Osteoblast (primary cell): Measurements from ENCODE around the gene DNAJC1. TPM values are rescaled to one million over a fixed set of nuclear protein-coding genes. Genes with fewer than 3 reads are reported as not detected.

ENCODE experiments used
- DNase-seq: peaks from one replicate; pipeline ENCODE4 v3.0.0; 2011; ENCODE audit warnings: low spot score, mixed read lengths; ENCODE audit not compliant: insufficient read length; ENCODE audit errors: missing footprints
- H2AFZ ChIP-seq: 2 replicates; pipeline ENCODE4 v1.6.0; 2011; ENCODE audit warnings: mild to moderate bottlenecking, low read length
- H3K27ac ChIP-seq: 2 replicates; pipeline ENCODE4 v1.5.1; 2011; ENCODE audit warnings: mild to moderate bottlenecking, low read depth, low read length, moderate library complexity
- H3K27me3 ChIP-seq: 2 replicates; pipeline ENCODE4 v1.6.0; 2012; ENCODE audit warnings: mild to moderate bottlenecking, control low read depth, inconsistent platforms, low read length, moderate library complexity; ENCODE audit not compliant: insufficient read depth
- H3K36me3 ChIP-seq: 2 replicates; pipeline ENCODE4 v1.5.1; 2011; ENCODE audit warnings: mild to moderate bottlenecking, low read length, control low read depth, moderate library complexity; ENCODE audit not compliant: insufficient read depth
- H3K4me1 ChIP-seq: 2 replicates; pipeline ENCODE4 v1.5.1; 2011; ENCODE audit warnings: mild to moderate bottlenecking, low read length, control low read depth, moderate library complexity; ENCODE audit not compliant: insufficient read depth
- H3K4me2 ChIP-seq: 2 replicates; pipeline ENCODE4 v1.6.0; 2011; ENCODE audit warnings: mild to moderate bottlenecking, low read length; ENCODE audit not compliant: insufficient read depth
- H3K4me3 ChIP-seq: fragments of 200-600 bp; sonication (generic); 3 replicates; pipeline ENCODE4 v1.5.1; 2012; ENCODE audit warnings: mild to moderate bottlenecking, low read length, inconsistent platforms; ENCODE audit not compliant: insufficient read depth
- H3K79me2 ChIP-seq: 2 replicates; pipeline ENCODE4 v1.6.0; 2012; ENCODE audit warnings: mild to moderate bottlenecking, low read length, control low read depth, inconsistent platforms; ENCODE audit not compliant: insufficient read depth
- H3K9me3 ChIP-seq: 2 replicates; pipeline ENCODE4 v1.5.1; 2011; ENCODE audit warnings: low read depth, low read length, control low read depth
- H4K20me1 ChIP-seq: 2 replicates; pipeline ENCODE4 v1.6.0; 2012; ENCODE audit warnings: mild to moderate bottlenecking, low read length, control low read depth; ENCODE audit not compliant: insufficient read depth
- CTCF ChIP-seq: IDR thresholded peaks from 2 replicates; pipeline ENCODE4 v1.5.1; 2011; ENCODE audit warnings: mild to moderate bottlenecking, low read depth, low read length, moderate library complexity; ENCODE audit errors: extremely low read depth
- total RNA-seq: library from RNA; depleted of rRNA; stranded (reverse); fragments of >200 nt; gene quantifications from 2 replicates; pipeline ENCODE4 v1.2.3, GENCODE V29; 2012

The DNAJC1 gene
- total RNA-seq, 1 donor, result 83.2 TPM

GRCh38 chr10:21976739-21977138 lies 26.8 kb downstream of the DNAJC1 start:
- H3K9me3 ChIP-seq, result no peaks in the 10 kb centered on the region
- H4K20me1 ChIP-seq, result peaks cover 11% of the 10 kb centered on the region
- H3K4me3 ChIP-seq, result no peak overlapping the region
- H2AFZ ChIP-seq, result no peak overlapping the region
- H3K36me3 ChIP-seq, result no peaks in the 10 kb centered on the region
- H3K27ac ChIP-seq, result no peak overlapping the region
- no peaks in the 10 kb centered on the region for H3K27me3 ChIP-seq
- DNase-seq, result no peak
- H3K79me2 ChIP-seq, result peaks cover 42% of the 10 kb centered on the region
- no peak for TF ChIP-seq CTCF
- H3K4me2 ChIP-seq, result no peak overlapping the region
- no peaks in the 10 kb centered on the region for H3K4me1 ChIP-seq

GRCh38 chr10:21976280-21976679 lies 27.2 kb downstream of the DNAJC1 start:
- no peak for TF ChIP-seq CTCF
- Histone ChIP-seq H3K4me1 (no peaks in the 10 kb centered on the region), H3K4me3 (no peak overlapping the region), H3K79me2 (peaks cover 37% of the 10 kb centered on the region), H2AFZ (no peak overlapping the region), H3K4me2 (no peak overlapping the region), H3K9me3 (no peaks in the 10 kb centered on the region), H3K27me3 (no peaks in the 10 kb centered on the region), H3K27ac (no peak overlapping the region), H3K36me3 (no peaks in the 10 kb centered on the region), H4K20me1 (peaks cover 11% of the 10 kb centered on the region)
- DNase-seq, result no peak

- Histone ChIP-seq H3K27me3 (no peaks in the 10 kb centered on the region), H3K27ac (no peak overlapping the region), H3K36me3 (no peaks in the 10 kb centered on the region), H4K20me1 (peaks cover 11% of the 10 kb centered on the region), H3K4me1 (no peaks in the 10 kb centered on the region), H2AFZ (no peak overlapping the region), H3K79me2 (peaks cover 32% of the 10 kb centered on the region), H3K9me3 (no peaks in the 10 kb centered on the region), H3K4me2 (no peak overlapping the region), H3K4me3 (no peak overlapping the region)
- DNase-seq, result no peak
- no peak for TF ChIP-seq CTCF
These were observed 28.0 kb downstream of the DNAJC1 start for GRCh38 chr10:21975378-21975990.

GRCh38 chr10:21972584-21972983 lies 30.9 kb downstream of the DNAJC1 start:
- no peak for DNase-seq
- Histone ChIP-seq H2AFZ (no peak overlapping the region), H4K20me1 (peaks cover 6% of the 10 kb centered on the region), H3K79me2 (peaks cover 30% of the 10 kb centered on the region), H3K4me1 (peaks cover 4% of the 10 kb centered on the region), H3K36me3 (no peaks in the 10 kb centered on the region), H3K9me3 (no peaks in the 10 kb centered on the region), H3K4me2 (no peak overlapping the region), H3K27ac (no peak overlapping the region), H3K4me3 (no peak overlapping the region), H3K27me3 (no peaks in the 10 kb centered on the region)
- TF ChIP-seq CTCF, result no peak
